ENCODE measurements around the gene GAB4. TPM values are rescaled to one million over a fixed set of nuclear protein-coding genes. Genes with fewer than 3 reads are reported as not detected.

GAB4 gene
- total and polyA plus RNA-seq, 2 of the 8 experiments (the other 6 are each of a cell fraction or from before 2014, with no cell fraction given), result 0.03 to 0.17 TPM

DNA sequence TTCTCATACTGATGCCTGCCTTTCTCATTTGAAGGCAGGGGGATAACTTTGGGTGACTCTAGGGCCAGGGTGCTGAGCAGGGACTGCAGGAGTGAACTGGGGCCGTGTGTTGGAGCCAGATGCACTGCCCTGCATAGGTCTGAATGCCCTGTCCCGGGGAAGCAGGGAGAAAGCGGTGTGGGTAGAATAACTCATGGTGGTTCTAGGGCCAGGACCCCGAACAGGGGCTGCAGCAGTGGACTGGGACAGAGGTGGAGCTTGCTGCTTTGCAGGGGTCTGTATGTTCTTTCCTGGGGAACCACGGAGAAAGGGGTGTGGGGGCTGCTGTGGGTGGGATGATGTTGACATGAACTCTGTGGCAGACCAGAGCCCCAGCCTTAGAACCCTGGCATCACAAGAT is 52.9 kb downstream of the GAB4 start (continued):
- no peak for TF ChIP-seq CHD7 (IDR thresholded peaks at IDR 0.05; ENCODE audit: insufficient replicate concordance, low read length)
- TF ChIP-seq SP2 (IDR thresholded peaks at IDR 0.05; ENCODE audit: low read length), result no peak
- TF ChIP-seq ASH2L (IDR thresholded peaks at IDR 0.05; ENCODE audit: low read length), result no peak
- no peak for TF ChIP-seq CHD2 (IDR thresholded peaks at IDR 0.05; ENCODE audit: low read length)
- TF ChIP-seq SIRT6 (IDR thresholded peaks at IDR 0.05; ENCODE audit: low read length), result no peak
- no peak for TF ChIP-seq CBX8 (IDR thresholded peaks at IDR 0.05; ENCODE audit: borderline replicate concordance, low read depth, low read length)
- TF ChIP-seq FOSL1 (IDR thresholded peaks at IDR 0.05; ENCODE audit: insufficient read depth, low read depth, low read length), result no peak
- TF ChIP-seq KDM4A (IDR thresholded peaks at IDR 0.05; ENCODE audit: low read depth, low read length, severe bottlenecking), result no peak

Data from H1 (cell line).